Measurements from ENCODE around the gene MOCS3.

DNA sequence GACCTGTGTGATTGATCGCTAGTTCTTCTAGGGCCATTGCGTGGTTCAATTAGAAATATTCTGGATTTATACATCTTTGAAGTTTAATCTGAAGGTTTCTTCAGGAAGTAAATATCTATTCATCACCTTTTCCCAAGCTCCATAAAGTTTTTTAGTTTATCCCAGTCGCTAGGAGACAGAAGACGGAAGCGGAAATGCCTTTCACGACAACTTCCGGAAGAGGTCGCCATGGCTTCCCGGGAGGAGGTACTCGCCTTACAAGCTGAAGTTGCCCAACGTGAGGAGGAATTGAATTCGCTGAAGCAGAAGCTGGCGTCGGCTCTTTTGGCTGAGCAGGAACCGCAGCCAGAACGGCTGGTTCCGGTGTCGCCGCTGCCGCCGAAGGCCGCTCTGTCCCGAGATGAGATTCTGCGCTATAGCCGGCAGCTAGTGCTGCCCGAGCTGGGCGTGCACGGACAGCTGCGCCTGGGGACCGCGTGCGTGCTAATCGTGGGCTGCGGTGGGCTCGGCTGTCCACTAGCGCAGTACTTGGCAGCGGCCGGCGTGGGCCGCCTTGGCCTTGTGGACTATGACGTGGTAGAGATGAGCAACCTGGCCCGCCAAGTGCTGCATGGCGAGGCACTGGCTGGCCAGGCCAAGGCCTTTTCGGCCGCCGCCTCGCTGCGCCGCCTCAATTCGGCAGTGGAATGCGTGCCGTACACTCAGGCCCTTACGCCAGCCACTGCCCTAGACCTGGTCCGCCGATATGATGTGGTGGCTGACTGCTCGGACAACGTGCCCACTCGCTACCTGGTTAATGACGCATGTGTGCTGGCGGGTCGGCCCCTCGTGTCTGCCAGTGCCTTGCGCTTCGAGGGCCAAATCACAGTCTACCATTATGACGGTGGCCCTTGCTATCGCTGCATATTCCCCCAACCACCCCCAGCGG lies at the start of gene MOCS3:
- TF ChIP-seq POLR2A (IDR thresholded peaks at IDR 0.05), result no peak
- TF ChIP-seq CTCF (IDR thresholded peaks at IDR 0.05), result peak in 1 of 5 experiments; percentile 10
- TF ChIP-seq EP300 (IDR thresholded peaks at IDR 0.05), result peak; percentile 73 to 87
